Neural crest cell (in vitro differentiated cells): ENCODE data around the gene MICU2. TPM values are rescaled to one million over a fixed set of nuclear protein-coding genes. Genes with fewer than 3 reads are reported as not detected.
"Not testable (repeated sequence)": the region's sequence is repeated elsewhere in the genome, so short reads cannot be mapped to it uniquely, and the experiment has no call there.

Experiments
- DNase-seq: peaks from one replicate; pipeline ENCODE4 v3.0.0; 2021; ENCODE audit warnings: low read depth, mixed read lengths, low spot score
- H3K27ac Mint-ChIP-seq: one replicate; pipeline ENCODE4 v1.8.0; 2021; ENCODE audit warnings: mild to moderate bottlenecking, mixed read lengths; ENCODE audit not compliant: unreplicated experiment
- H3K27me3 Mint-ChIP-seq: 2 replicates; pipeline ENCODE4 v1.8.0; 2021; ENCODE audit warnings: low read depth, mild to moderate bottlenecking, mixed read lengths
- H3K36me3 Mint-ChIP-seq: 2 replicates; pipeline ENCODE4 v1.8.0; 2021; ENCODE audit warnings: low read depth, mild to moderate bottlenecking, mixed read lengths
- H3K4me1 Mint-ChIP-seq: 2 replicates; pipeline ENCODE4 v1.8.0; 2021; ENCODE audit warnings: mixed read lengths
- H3K4me3 Mint-ChIP-seq: one replicate; pipeline ENCODE4 v1.8.0; 2021; ENCODE audit warnings: mild to moderate bottlenecking, mixed read lengths
- H3K9me3 Mint-ChIP-seq: 2 replicates; pipeline ENCODE4 v1.8.0; 2021; ENCODE audit warnings: mixed read lengths
- total RNA-seq: library from RNA; stranded (reverse); gene quantifications from 2 replicates; pipeline ENCODE4 v1.2.1, GENCODE V29; 2021
- TF ChIP-seq, protein P1 (sequence below): fragments of 200-600 bp; sonication (generic); conservative IDR thresholded peaks from 2 replicates; pipeline ENCODE4 v1.5.0; 2021; ENCODE audit warnings: antibody characterized with exemption, mild to moderate bottlenecking

Gene MICU2
- total RNA-seq, 1 donor from 2014 or later: 34.1 TPM

DNA sequence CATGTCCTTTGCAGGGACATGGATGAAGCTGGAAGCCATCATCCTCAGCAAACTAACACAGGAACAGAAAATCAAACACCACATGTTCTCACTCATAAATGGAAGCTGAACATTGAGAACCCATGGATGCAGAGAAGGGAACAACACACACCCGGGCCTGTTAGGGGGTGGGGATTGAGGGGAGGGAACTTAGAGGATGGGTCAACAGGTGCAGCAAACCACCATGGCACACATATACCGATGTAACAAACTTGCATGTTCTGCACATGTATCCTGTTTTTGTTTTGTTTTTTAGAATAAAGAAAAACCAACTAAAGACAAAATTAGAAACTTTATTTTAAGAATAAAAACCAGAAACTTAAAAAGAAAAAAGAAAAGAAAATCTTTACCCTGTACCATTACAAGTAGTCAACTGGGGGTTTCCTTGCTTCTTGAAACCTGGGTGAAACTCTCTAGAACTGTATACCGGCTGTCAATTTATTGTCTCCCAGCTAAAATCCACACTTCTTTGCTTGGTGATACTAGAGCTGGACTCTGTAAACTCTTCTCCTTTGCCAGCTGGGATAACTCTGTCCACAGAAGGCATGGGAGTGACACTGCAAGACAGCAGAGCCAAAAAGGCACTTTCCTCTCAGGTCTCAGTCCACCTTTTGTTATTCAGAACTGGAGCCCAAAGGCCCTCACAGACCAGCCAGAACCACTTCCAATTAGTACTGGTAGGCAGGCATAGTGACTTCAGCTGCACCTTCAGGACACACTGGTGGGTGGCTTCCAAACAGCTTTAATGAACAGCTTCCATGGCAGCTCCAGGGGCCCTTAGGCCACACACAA lies 9.0 kb downstream of the MICU2 start:
- Mint-ChIP-seq H3K27ac (no peak overlapping the region), H3K4me3 (no peak overlapping the region), H3K27me3 (no peaks in the 10 kb centered on the region), H3K4me1 (no peaks in the 10 kb centered on the region), H3K9me3 (peaks cover 21% of the 10 kb centered on the region), H3K36me3 (peaks cover 43% of the 10 kb centered on the region)
- no peak for DNase-seq
- TF ChIP-seq, protein P1, sequence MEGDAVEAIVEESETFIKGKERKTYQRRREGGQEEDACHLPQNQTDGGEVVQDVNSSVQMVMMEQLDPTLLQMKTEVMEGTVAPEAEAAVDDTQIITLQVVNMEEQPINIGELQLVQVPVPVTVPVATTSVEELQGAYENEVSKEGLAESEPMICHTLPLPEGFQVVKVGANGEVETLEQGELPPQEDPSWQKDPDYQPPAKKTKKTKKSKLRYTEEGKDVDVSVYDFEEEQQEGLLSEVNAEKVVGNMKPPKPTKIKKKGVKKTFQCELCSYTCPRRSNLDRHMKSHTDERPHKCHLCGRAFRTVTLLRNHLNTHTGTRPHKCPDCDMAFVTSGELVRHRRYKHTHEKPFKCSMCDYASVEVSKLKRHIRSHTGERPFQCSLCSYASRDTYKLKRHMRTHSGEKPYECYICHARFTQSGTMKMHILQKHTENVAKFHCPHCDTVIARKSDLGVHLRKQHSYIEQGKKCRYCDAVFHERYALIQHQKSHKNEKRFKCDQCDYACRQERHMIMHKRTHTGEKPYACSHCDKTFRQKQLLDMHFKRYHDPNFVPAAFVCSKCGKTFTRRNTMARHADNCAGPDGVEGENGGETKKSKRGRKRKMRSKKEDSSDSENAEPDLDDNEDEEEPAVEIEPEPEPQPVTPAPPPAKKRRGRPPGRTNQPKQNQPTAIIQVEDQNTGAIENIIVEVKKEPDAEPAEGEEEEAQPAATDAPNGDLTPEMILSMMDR: no peak

DNA sequence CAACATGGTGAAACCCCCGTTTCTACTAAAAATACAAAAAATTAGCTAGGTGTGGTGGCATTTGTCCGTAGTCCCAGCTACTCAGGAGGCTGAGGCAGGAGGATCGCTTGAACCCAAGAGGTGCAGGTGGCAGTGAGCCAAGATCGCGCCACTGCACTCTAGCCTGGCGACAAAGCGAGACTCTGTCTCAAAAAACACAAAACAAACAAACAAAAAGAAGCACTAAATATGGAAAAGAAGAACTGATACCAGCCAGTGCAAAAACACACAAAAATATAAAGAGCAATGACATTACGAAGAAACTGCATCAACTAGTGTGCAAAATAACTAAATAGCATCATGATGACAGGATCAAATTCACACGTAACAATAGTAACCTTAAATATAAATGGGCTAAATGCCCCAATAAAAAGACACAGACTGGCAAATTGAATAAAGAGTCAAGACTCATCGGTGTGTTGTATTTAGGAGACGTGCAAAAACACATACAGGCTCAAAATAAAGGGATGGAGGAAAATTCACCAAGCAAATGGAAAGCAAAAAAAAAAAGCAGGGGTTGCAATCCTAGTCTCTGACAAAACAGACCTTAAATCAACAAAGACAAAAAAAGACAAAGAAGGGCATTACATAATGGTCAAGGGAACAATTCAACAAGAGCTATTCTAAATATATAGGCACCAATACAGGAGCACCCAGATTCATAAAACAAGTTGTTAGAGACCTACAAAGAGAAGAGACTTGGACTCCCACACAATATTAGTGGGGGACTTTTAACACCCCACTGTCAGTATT lies 13.1 kb downstream of the MICU2 start:
- not testable (repeated sequence) for H3K4me1 Mint-ChIP-seq, DNase-seq, H3K27me3 Mint-ChIP-seq, H3K27ac Mint-ChIP-seq, H3K4me3 Mint-ChIP-seq
- H3K36me3 Mint-ChIP-seq: peaks cover 50% of the 10 kb centered on the region
- peaks cover 31% of the 10 kb centered on the region for H3K9me3 Mint-ChIP-seq

DNA sequence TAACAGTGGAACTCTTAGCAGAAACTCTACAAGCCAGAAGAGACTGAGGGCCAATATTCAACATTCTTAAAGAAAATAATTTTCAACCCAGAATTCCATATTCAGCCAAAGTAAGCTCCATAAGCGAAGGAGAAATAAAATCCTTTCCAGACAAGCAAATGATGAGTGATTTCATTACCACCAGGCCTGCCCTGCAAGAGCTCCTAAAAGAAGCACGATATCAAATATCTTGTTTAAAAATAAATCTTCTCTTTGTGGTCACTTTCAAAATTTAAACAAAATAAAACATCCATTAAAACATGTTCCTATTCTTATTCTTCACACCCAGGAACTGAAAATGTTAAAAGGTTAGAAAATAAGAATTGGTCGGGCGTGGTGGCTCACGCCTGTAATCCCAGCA lies 13.7 kb downstream of the MICU2 start:
- peaks cover 47% of the 10 kb centered on the region for H3K36me3 Mint-ChIP-seq

DNA sequence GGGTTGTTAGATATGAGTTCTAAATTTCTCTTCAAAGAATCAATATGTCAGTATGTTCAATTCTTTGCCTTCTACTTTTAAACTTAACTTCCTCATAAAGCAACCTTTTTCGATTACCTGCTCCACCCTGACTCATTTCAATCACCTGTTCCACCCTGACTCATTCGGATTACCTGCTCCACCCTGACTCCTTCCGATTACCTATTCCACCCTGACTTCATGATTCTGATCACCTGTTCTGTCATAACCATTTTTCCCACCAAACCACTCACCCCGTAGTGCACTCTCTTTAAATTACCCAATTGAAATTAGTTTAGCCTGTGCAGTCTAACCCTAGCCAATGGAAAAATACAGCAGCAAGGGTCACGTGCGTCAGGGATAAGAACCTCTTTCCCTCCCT lies 14.5 kb downstream of the MICU2 start:
- not testable (repeated sequence) for DNase-seq, H3K4me3 Mint-ChIP-seq, H3K4me1 Mint-ChIP-seq, H3K27ac Mint-ChIP-seq, H3K27me3 Mint-ChIP-seq
- peaks cover 30% of the 10 kb centered on the region for H3K9me3 Mint-ChIP-seq
- peaks cover 49% of the 10 kb centered on the region for H3K36me3 Mint-ChIP-seq

More for the DNA sequence above, 13.7 kb downstream of the MICU2 start:
- Mint-ChIP-seq H3K27me3 (no peaks in the 10 kb centered on the region), H3K27ac (no peak overlapping the region), H3K9me3 (peaks cover 31% of the 10 kb centered on the region), H3K4me3 (no peak overlapping the region), H3K4me1 (no peaks in the 10 kb centered on the region)
- no peak for DNase-seq
- TF ChIP-seq, protein P1: no peak

DNA sequence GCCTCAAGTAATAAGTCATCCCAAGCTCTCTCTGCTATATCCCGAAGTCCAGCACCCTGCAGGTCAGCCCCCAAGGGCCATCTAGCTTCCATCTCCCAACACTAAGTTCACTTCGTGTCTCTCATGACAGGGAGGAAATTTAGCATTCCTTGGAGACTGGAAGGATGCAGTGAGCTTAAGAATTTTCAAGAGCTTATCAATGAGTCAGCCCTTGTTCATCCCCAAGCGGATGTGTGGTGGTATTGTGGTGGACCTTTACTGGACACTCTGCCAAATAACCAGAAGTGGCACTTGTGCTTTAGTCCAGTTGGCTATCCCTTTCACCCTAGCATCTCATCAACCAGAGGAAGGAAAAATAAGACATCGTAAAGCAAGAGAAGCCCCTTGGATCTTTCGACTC lies 15.6 kb downstream of the MICU2 start:
- peaks cover 40% of the 10 kb centered on the region for H3K36me3 Mint-ChIP-seq
- H3K4me1 Mint-ChIP-seq, DNase-seq, H3K27me3 Mint-ChIP-seq, H3K27ac Mint-ChIP-seq, H3K4me3 Mint-ChIP-seq: not testable (repeated sequence)
- H3K9me3 Mint-ChIP-seq: peaks cover 26% of the 10 kb centered on the region

DNA sequence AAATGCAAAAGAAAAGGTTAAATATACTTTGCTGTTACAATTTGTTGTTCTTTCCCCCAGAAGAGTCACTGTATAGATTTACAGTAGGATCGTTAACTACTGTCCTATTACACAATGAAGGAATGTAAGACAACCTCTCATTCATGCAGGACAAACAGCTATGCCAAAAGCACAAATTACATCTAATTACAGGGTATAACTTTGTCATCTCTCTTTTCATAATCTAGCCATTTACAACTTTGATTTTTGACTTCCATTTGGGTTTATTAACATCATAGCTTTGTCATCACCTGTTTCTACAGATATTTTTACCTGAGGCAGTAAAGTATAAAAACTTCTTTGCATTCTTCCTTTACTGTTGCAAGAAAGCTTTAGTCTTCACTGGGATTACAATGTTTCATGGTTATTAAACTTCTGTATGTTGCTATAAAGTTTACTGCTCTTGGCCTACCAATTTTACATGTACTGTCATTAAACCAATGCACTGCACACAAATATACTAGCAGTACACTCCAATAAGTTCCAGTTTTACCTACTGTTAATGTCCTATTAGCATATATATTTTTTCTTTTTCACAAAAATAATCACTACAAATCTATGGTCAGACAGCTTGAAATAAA lies 18.9 kb downstream of the MICU2 start:
- H3K4me1 Mint-ChIP-seq: no peaks in the 10 kb centered on the region
- no peaks in the 10 kb centered on the region for H3K27me3 Mint-ChIP-seq
- H3K27ac Mint-ChIP-seq: no peak overlapping the region
- TF ChIP-seq, protein P1: no peak
- DNase-seq: no peak
- no peak overlapping the region for H3K4me3 Mint-ChIP-seq
- peaks cover 28% of the 10 kb centered on the region for H3K36me3 Mint-ChIP-seq
- peaks cover 12% of the 10 kb centered on the region for H3K9me3 Mint-ChIP-seq
